Peyer's patch (tissue), 4 donors: Measurements from ENCODE around the gene FAM131B. TPM values are rescaled to one million over a fixed set of nuclear protein-coding genes. Genes with fewer than 3 reads are reported as not detected.
A peak's percentile ranks its signal among the peaks of the same experiment; 100 is the strongest.

Experiments
- DNase-seq, 3 donors: peaks; one replicate each; pipeline ENCODE4 v3.0.0-alpha.2; 2017 to 2019
- H3K27ac ChIP-seq, 4 donors: fragments of 200-600 bp; sonication (generic); one replicate each; pipeline ENCODE4 v1.5.1; 2016 to 2019
- H3K27me3 ChIP-seq, 2 donors: fragments of 200-600 bp; sonication (generic); one replicate each; pipeline ENCODE4 v1.5.1; 2019
- H3K36me3 ChIP-seq, 3 donors: fragments of 200-600 bp; sonication (generic); one replicate each; pipeline ENCODE4 v1.5.1; 2016 to 2019
- H3K4me1 ChIP-seq, 4 donors: fragments of 200-600 bp; sonication (generic); one replicate each; pipeline ENCODE4 v1.5.1; 2016 to 2019
- H3K4me3 ChIP-seq, 4 donors: fragments of 200-600 bp; sonication (generic); 1 replicate in 3 of 4; 2 replicates in 1 of 4; pipeline ENCODE4 v1.5.1; 2016 to 2019; ENCODE audit warnings: mild to moderate bottlenecking in 1 of 4
- H3K9me3 ChIP-seq, 4 donors: fragments of 200-600 bp; sonication (generic); one replicate each; pipeline ENCODE4 v1.5.1; 2016 to 2019; ENCODE audit warnings: mild to moderate bottlenecking in 1 of 4
- POLR2A ChIP-seq, 2 donors: fragments of 450-650 bp; IDR thresholded peaks; one replicate each; pipeline ENCODE4 v1.5.1; 2017; ENCODE audit warnings: antibody characterized with exemption in 2 of 2, mild to moderate bottlenecking in 2 of 2, moderate library complexity in 2 of 2
- small RNA-seq, 2 donors: library from RNA; depleted of rRNA; stranded (forward); fragments of <200 nt; gene quantifications; one replicate each; pipeline ENCODE3, GENCODE V24; 2016
- total RNA-seq, 4 donors: library from RNA; depleted of rRNA; stranded (reverse); fragments of >200 nt; gene quantifications; one replicate each; pipeline ENCODE4 v1.1.0, GENCODE V29; 2016
- TF ChIP-seq, protein P1 (sequence below), 6 experiments: fragments of 450-650 bp in 4 of 6; fragments of 200-600 bp in 2 of 6; sonication (generic) in 1 of 6; IDR thresholded peaks; one replicate each; pipeline ENCODE4 v1.5.1; 2017 to 2019; ENCODE audit warnings: antibody characterized with exemption in 6 of 6, mild to moderate bottlenecking in 3 of 6, moderate library complexity in 1 of 6

FAM131B gene
- total RNA-seq, 4 donors from 2014 or later, result 0.66 to 0.83 (median 0.80) TPM; not detected in 1

DNA sequence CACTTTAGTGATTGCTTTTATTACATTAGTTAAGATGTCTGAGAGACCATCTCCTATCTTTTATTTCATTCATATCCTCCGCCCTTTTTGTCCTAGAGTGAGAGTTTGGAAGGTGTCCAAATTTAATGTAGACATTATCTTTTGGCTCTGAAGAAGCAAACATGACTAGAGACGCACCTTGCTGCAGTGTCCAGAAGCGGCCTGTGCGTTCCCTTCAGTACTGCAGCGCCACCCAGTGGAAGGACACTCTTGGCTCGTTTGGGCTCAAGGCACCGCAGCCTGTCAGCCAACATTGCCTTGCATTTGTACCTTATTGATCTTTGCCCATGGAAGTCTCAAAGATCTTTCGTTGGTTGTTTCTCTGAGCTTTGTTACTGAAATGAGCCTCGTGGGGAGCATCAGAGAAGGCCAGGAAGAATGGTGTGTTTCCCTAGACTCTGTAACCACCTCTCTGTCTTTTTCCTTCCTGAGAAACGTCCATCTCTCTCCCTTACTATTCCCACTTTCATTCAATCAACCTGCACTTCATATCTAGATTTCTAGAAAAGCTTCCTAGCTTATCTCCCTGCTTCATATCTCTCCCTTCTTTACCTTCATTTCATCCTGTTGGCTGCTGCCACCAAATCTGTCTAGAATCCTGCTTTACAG lies 57.0 kb downstream of the FAM131B start:
- H3K4me1 ChIP-seq, result peaks cover 0 to 18% (median 0%) of the 10 kb centered on the region in 4 donors
- no peaks in the 10 kb centered on the region for H3K9me3 ChIP-seq
- no peak for TF ChIP-seq POLR2A (IDR thresholded peaks at IDR 0.05)
- TF ChIP-seq, protein P1, sequence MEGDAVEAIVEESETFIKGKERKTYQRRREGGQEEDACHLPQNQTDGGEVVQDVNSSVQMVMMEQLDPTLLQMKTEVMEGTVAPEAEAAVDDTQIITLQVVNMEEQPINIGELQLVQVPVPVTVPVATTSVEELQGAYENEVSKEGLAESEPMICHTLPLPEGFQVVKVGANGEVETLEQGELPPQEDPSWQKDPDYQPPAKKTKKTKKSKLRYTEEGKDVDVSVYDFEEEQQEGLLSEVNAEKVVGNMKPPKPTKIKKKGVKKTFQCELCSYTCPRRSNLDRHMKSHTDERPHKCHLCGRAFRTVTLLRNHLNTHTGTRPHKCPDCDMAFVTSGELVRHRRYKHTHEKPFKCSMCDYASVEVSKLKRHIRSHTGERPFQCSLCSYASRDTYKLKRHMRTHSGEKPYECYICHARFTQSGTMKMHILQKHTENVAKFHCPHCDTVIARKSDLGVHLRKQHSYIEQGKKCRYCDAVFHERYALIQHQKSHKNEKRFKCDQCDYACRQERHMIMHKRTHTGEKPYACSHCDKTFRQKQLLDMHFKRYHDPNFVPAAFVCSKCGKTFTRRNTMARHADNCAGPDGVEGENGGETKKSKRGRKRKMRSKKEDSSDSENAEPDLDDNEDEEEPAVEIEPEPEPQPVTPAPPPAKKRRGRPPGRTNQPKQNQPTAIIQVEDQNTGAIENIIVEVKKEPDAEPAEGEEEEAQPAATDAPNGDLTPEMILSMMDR (IDR thresholded peaks at IDR 0.05), result peak; percentile 6 to 95 (median 81)
- DNase-seq, result peak; percentile 66 to 94 (median 91)
- H3K27me3 ChIP-seq, result no peaks in the 10 kb centered on the region
- H3K27ac ChIP-seq, result peak overlapping the region in 1 of 4 donors; percentile 45
- no peak overlapping the region for H3K4me3 ChIP-seq
- peaks cover 0 to 74% (median 0%) of the 10 kb centered on the region in 3 donors for H3K36me3 ChIP-seq

DNA sequence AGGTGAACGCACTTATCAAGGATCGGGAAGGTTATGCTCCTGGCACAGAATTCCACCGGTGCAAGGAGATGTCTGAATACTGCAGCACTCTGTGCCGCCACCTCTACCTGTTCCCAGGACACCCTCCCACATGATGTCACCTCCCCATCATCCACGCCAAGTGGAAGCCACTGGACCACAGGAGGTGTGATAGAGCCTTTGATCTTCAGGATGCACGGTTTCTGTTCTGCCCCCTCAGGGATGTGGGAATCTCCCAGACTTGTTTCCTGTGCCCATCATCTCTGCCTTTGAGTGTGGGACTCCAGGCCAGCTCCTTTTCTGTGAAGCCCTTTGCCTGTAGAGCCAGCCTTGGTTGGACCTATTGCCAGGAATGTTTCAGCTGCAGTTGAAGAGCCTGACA lies 57.6 kb downstream of the FAM131B start:
- Histone ChIP-seq H3K9me3 (no peaks in the 10 kb centered on the region), H3K36me3 (peaks cover 0 to 80% (median 0%) of the 10 kb centered on the region in 3 donors), H3K4me3 (no peak overlapping the region), H3K27ac (no peak overlapping the region), H3K4me1 (peaks cover 0 to 21% (median 0%) of the 10 kb centered on the region in 4 donors), H3K27me3 (no peaks in the 10 kb centered on the region)
- no peak for DNase-seq
- TF ChIP-seq, protein P1 (IDR thresholded peaks at IDR 0.05), result no peak
- no peak for TF ChIP-seq POLR2A (IDR thresholded peaks at IDR 0.05)

DNA sequence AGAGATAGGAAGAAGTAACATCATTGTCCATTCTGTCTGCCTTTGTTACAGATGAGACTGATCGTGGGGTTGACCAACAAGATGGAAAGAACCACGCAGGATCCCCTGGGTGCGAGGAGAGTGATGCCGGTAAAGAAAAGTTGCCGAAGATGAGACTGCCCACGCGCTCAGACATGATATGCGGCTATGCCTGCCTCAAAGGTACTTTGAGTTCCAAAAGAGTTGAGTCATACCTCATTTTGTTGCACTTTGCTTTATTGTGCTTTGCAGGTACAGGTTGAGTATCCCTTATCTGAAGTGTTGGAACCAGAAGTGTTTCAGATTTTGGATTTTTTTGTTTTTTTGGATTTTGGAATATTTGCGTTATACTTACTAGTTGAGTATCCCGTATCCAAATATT lies 58.8 kb downstream of the FAM131B start:
- no peak overlapping the region for H3K4me3 ChIP-seq
- no peak overlapping the region for H3K27ac ChIP-seq
- no peaks in the 10 kb centered on the region for H3K27me3 ChIP-seq
- TF ChIP-seq, protein P1 (IDR thresholded peaks at IDR 0.05), result no peak
- no peak for TF ChIP-seq POLR2A (IDR thresholded peaks at IDR 0.05)
- peaks cover 0 to 87% (median 0%) of the 10 kb centered on the region in 3 donors for H3K36me3 ChIP-seq
- H3K4me1 ChIP-seq, result peaks cover 0 to 25% (median 0%) of the 10 kb centered on the region in 4 donors
- DNase-seq, result no peak
- no peaks in the 10 kb centered on the region for H3K9me3 ChIP-seq

Small RNA genes within 50 kb of the gene (small RNA-seq; reads per million reads assigned to genes)
- gene MIR6892, result 0 to 0.29 reads per million in 2 donors

Other genes starting within 250 kb of the FAM131B start
- gene PIP, start 230.6 kb downstream of the FAM131B start, total RNA-seq, result not detected
- gene TAS2R39, start 179.3 kb downstream of the FAM131B start, total RNA-seq, result not detected
- gene TAS2R40, start 140.7 kb downstream of the FAM131B start, total RNA-seq, result not detected
- 100 to 1,000 TPM; 202 to 580 (median 484) TPM for gene GSTK1, start 99.3 kb downstream of the FAM131B start, total RNA-seq
- gene TMEM139, start 77.8 kb downstream of the FAM131B start, total RNA-seq, result 100 to 1,000 TPM in 3 of 4 donors, 10 to 100 TPM in 1; 54.5 to 162 (median 130) TPM
- 10 to 100 TPM; 34.8 to 43.7 (median 38.3) TPM for gene CASP2, start 74.4 kb downstream of the FAM131B start, total RNA-seq
- gene CLCN1, start 46.6 kb downstream of the FAM131B start, total RNA-seq, result 1 to 10 TPM in 3 of 4 donors, not detected in 1; 1.1 to 6.5 (median 2.5) TPM
- 10 to 100 TPM; 47.0 to 88.0 (median 55.9) TPM for gene ZYX, start 18.6 kb upstream of the FAM131B start, total RNA-seq
- gene EPHA1, start 46.1 kb upstream of the FAM131B start, total RNA-seq, result 10 to 100 TPM; 52.5 to 81.3 (median 63.9) TPM
- gene TAS2R60, start 80.7 kb upstream of the FAM131B start, total RNA-seq, result 1 to 10 TPM in 1 of 4 donors, not detected in 3; 1.3 TPM
- not detected for gene TAS2R41, start 115.2 kb upstream of the FAM131B start, total RNA-seq
- gene CTAGE15, start 209.1 kb upstream of the FAM131B start, total RNA-seq, result 10 to 100 TPM in 1 of 4 donors, 1 to 10 TPM in 1, under 1 TPM in 1, not detected in 1; 0.70 to 11.6 (median 3.4) TPM